DND-41 (cell line): ENCODE data around the gene ADSS1.

ENCODE experiments used
- ATAC-seq: fragments of 200-7000 bp; cut with Tn5 transposase; 3 replicates; pipeline ENCODE4 v1.9.1; 2021; ENCODE audit warnings: low read depth; ENCODE audit not compliant: insufficient read depth
- DNase-seq: peaks from one replicate; pipeline ENCODE4 v3.0.0-alpha.2; 2020
- H2AFZ ChIP-seq: 2 replicates; pipeline ENCODE4 v1.6.0; 2012; ENCODE audit warnings: low read depth, low read length
- H3K27ac ChIP-seq: 2 replicates; pipeline ENCODE4 v1.5.1; 2012; ENCODE audit warnings: low read length, inconsistent platforms
- H3K27me3 ChIP-seq: fragments of 200-600 bp; sonication (generic); 2 replicates; pipeline ENCODE4 v1.6.0; 2012; ENCODE audit warnings: low read length, mild to moderate bottlenecking, inconsistent platforms; ENCODE audit not compliant: insufficient read depth, poor library complexity
- H3K36me3 ChIP-seq: 2 replicates; pipeline ENCODE4 v1.5.1; 2012; ENCODE audit warnings: low read length, inconsistent platforms; ENCODE audit not compliant: insufficient read depth
- H3K4me1 ChIP-seq: 2 replicates; pipeline ENCODE4 v1.5.1; 2012; ENCODE audit warnings: mild to moderate bottlenecking, low read length; ENCODE audit not compliant: insufficient read depth
- H3K4me2 ChIP-seq: 2 replicates; pipeline ENCODE4 v1.6.0; 2012; ENCODE audit warnings: mild to moderate bottlenecking, moderate library complexity, low read length, inconsistent platforms; ENCODE audit not compliant: insufficient read depth
- H3K4me3 ChIP-seq, 2 experiments: fragments of 200-600 bp in 1 of 2; shearing (Covaris generic) in 1 of 2; 2 replicates each; pipeline ENCODE4 v1.5.1; 2012 to 2016; ENCODE audit warnings: inconsistent platforms in 2 of 2, low read length in 2 of 2, mild to moderate bottlenecking in 2 of 2, low read depth in 1 of 2, moderate library complexity in 1 of 2
- H3K79me2 ChIP-seq: 2 replicates; pipeline ENCODE4 v1.6.0; 2012; ENCODE audit warnings: low read length, inconsistent platforms; ENCODE audit not compliant: insufficient read depth
- H3K9ac ChIP-seq: 2 replicates; pipeline ENCODE4 v1.6.0; 2012; ENCODE audit warnings: low read depth, mild to moderate bottlenecking, inconsistent platforms, low read length, moderate library complexity
- H3K9me3 ChIP-seq: 2 replicates; pipeline ENCODE4 v1.5.1; 2012; ENCODE audit warnings: low read length, moderate library complexity, mild to moderate bottlenecking, inconsistent platforms; ENCODE audit not compliant: insufficient read depth, severe bottlenecking
- H4K20me1 ChIP-seq: 2 replicates; pipeline ENCODE4 v1.6.0; 2012; ENCODE audit warnings: low read length; ENCODE audit not compliant: insufficient read depth
- CTCF ChIP-seq: IDR thresholded peaks from 2 replicates; pipeline ENCODE4 v1.5.1; 2012; ENCODE audit warnings: borderline replicate concordance, low read length, moderate library complexity, mild to moderate bottlenecking; ENCODE audit not compliant: poor library complexity, severe bottlenecking; ENCODE audit errors: extremely low read depth
- EZH2 ChIP-seq: IDR thresholded peaks from 3 replicates; pipeline ENCODE4 v1.6.1; 2012; ENCODE audit warnings: borderline replicate concordance, low read depth, mild to moderate bottlenecking, moderate library complexity, low read length, inconsistent platforms; ENCODE audit not compliant: severe bottlenecking

Gene ADSS1

GRCh38 chr14:104724407-104724980, 465 bp downstream of the ADSS1 start:
- no peak overlapping the region for H3K27ac ChIP-seq
- H3K79me2 ChIP-seq = no peaks in the 10 kb centered on the region
- ATAC-seq = no peak
- TF ChIP-seq CTCF = no peak
- TF ChIP-seq EZH2 = no peak
- H3K27me3 ChIP-seq = no peaks in the 10 kb centered on the region
- peak overlapping the region; percentile 83 for H3K4me2 ChIP-seq
- peaks cover 5% of the 10 kb centered on the region for H4K20me1 ChIP-seq
- H3K36me3 ChIP-seq = peaks cover 3% of the 10 kb centered on the region; the same call in 1 of the 2 replicates
- H3K4me1 ChIP-seq = peaks cover 19% of the 10 kb centered on the region
- no peak for DNase-seq
- no peaks in the 10 kb centered on the region for H3K9me3 ChIP-seq
- peak overlapping the region; percentile 53; the same call in 1 of the 2 replicates for H3K9ac ChIP-seq
- H3K4me3 ChIP-seq = peak overlapping the region; percentile 16 to 85; a peak in 3 of 4 replicates
- peak overlapping the region; percentile 65 for H2AFZ ChIP-seq

DNA sequence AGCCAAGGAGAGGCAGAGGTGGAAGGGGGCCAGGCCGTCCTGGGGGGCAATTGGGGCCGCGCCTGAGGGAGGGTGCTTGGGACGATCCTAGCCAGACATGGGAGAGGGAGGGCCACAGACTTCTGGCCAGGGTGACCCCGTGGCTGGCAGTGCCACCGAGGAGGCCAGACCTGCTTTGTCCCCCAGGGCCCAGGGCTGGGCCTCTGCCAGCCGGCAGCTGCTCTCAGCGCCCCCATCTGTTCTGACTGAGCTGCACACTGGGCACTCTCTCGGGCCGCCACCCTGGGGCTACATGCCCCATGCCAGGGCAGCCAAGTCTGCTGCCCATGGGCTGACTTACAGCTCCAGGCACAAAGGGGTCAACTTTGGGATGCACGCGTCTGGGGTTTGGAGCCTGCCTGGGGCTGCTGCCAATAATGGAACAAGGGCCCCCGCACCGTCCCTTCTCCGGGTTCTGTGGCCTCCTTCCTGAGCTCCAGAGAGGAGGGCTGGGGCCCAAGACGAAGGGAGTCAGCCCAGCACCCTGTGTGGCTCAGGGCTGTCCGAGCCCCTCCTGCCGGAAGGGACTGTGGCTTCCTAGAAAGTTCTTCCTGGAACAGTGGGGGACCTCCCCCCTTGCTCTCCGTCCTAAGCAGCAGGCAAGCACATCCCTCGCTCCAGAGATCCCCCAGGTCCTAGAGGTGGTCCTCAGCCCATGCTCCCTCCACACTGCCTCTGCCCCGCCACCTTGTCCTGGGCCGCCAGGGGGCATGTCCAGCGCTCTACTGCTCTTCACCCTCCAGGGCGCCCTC, 1.1 kb downstream of the ADSS1 start:
- ATAC-seq (no peak), DNase-seq (no peak)
- no peaks in the 10 kb centered on the region for H3K36me3 ChIP-seq
- H4K20me1 ChIP-seq = peaks cover 5% of the 10 kb centered on the region
- H3K4me3 ChIP-seq = no peak overlapping the region
- peaks cover 19% of the 10 kb centered on the region for H3K4me1 ChIP-seq
- peak overlapping the region; percentile 53; the same call in 1 of the 2 replicates for H3K9ac ChIP-seq
- no peak overlapping the region for H3K27ac ChIP-seq
- peak overlapping the region; percentile 83 for H3K4me2 ChIP-seq
- no peak for TF ChIP-seq EZH2
- TF ChIP-seq CTCF = peak; percentile 31
- no peaks in the 10 kb centered on the region for H3K27me3 ChIP-seq
- H2AFZ ChIP-seq = no peak overlapping the region
- no peaks in the 10 kb centered on the region for H3K9me3 ChIP-seq
- no peaks in the 10 kb centered on the region for H3K79me2 ChIP-seq

DNA sequence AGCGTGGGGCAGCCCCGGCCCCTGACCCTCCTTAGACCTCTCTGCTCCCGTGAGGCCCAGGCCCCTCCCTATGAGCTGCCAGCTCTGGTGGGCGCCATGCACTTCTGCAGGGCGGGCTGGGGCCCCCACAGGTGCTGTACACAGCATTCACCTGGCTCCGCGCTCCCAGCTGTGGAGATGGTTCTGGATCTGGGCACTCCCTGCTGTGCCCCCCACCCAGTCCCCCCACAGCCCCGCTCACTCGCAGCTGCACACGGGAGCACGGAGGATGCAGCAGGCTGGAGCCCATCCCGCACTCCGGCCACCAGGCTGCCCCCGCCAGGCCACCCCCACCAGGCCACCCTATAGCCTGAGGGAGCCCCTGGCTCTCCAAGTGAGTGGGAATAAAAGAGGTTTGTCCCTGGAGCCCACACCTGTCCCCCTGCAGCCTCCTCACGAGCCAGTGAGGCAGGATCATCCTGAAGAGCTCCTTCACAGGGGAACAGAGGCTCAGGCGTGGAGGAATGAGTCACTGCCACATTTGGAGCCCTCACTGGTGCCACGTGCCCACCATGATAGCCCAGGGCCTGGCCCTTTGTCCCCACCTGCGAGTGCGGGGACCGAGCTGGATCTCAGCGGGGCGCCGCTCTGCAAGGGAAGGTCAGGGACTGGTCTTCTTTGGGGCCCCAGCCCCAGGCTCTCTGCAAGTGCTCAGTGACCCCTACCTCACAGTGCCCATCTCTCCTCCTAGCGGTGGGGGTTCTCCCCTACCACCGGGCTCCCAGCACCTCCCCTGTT, 1.9 kb downstream of the ADSS1 start:
- no peaks in the 10 kb centered on the region for H3K36me3 ChIP-seq
- H2AFZ ChIP-seq = no peak overlapping the region
- no peak overlapping the region for H3K27ac ChIP-seq
- H3K79me2 ChIP-seq = no peaks in the 10 kb centered on the region
- peaks cover 5% of the 10 kb centered on the region for H4K20me1 ChIP-seq
- no peak for TF ChIP-seq CTCF
- TF ChIP-seq EZH2 = no peak
- H3K27me3 ChIP-seq = no peaks in the 10 kb centered on the region
- H3K9ac ChIP-seq = no peak overlapping the region
- no peak overlapping the region for H3K4me2 ChIP-seq
- DNase-seq (no peak), ATAC-seq (no peak)
- no peak overlapping the region for H3K4me3 ChIP-seq
- H3K9me3 ChIP-seq = no peaks in the 10 kb centered on the region
- peaks cover 19% of the 10 kb centered on the region for H3K4me1 ChIP-seq
